HepG2 (cell line): Measurements from ENCODE around the gene UBE2O. TPM values are rescaled to one million over a fixed set of nuclear protein-coding genes. Genes with fewer than 3 reads are reported as not detected.

ENCODE experiments used
- JUNB ChIP-seq: sonication (generic); formaldehyde crosslinking; IDR thresholded peaks from 2 replicates; pipeline ENCODE4 v1.8.0; 2022; ENCODE audit warnings: missing genetic modification reagents, mild to moderate bottlenecking, borderline replicate concordance
- LRRFIP1 ChIP-seq: sonication (generic); formaldehyde crosslinking; conservative IDR thresholded peaks from 2 replicates; pipeline ENCODE4 v1.4.0; 2020; ENCODE audit warnings: missing genetic modification reagents
- PHF8 ChIP-seq: sonication (generic); formaldehyde crosslinking; IDR thresholded peaks from 2 replicates; pipeline ENCODE4 v1.5.0; 2020; ENCODE audit warnings: missing genetic modification reagents
- PRDM15 ChIP-seq: sonication (generic); formaldehyde crosslinking; IDR thresholded peaks from 2 replicates; pipeline ENCODE4 v1.4.0; 2020; ENCODE audit warnings: missing genetic modification reagents
- ZNF280D ChIP-seq: sonication (generic); formaldehyde crosslinking; IDR thresholded peaks from 2 replicates; pipeline ENCODE4 v1.5.1; 2020; ENCODE audit warnings: mild to moderate bottlenecking, missing genetic modification reagents
- polyA plus RNA-seq, 8 experiments: library from polyadenylated mRNA; depleted of rRNA in 3 of 8; stranded (reverse) in 7 of 8; unstranded in 1 of 8; fragments of >200 nt; fragmentation: Illumina TruSeq in 4 of 8; extraction: Trizol in 4 of 8; gene quantifications; 2 replicates each; pipeline versions ENCODE4 v1.2.1 to v1.2.3, GENCODE V29; 2011 to 2016; ENCODE audit warnings: low read depth in 4 of 8, missing spikeins in 1 of 8, mixed read lengths in 1 of 8; ENCODE audit not compliant: insufficient read depth in 1 of 8
- total RNA-seq, 5 experiments: library from RNA; depleted of rRNA; stranded (reverse); fragments of >200 nt; fragmentation: Illumina TruSeq; extraction: Trizol; gene quantifications; 2 replicates each; pipeline ENCODE4 v1.2.3, GENCODE V29; 2016; ENCODE audit warnings: low read depth in 1 of 5
- TF ChIP-seq, protein P1 (sequence below): sonication (generic); formaldehyde crosslinking; IDR thresholded peaks from 2 replicates; pipeline ENCODE4 v1.4.0; 2020; ENCODE audit warnings: missing genetic modification reagents, borderline replicate concordance
- TF ChIP-seq, protein P2 (sequence below), 2 experiments: sonication (generic) in 1 of 2; formaldehyde crosslinking in 1 of 2; IDR thresholded peaks; 2 replicates each; pipeline versions ENCODE4 v1.4.0 to v1.6.1; 2016 to 2020; ENCODE audit warnings: borderline replicate concordance in 1 of 2, low read depth in 1 of 2, mild to moderate bottlenecking in 1 of 2, missing genetic modification reagents in 1 of 2
- TF ChIP-seq, protein P3 (sequence below): IDR thresholded peaks from 2 replicates; pipeline ENCODE4 v1.6.1; 2016; ENCODE audit warnings: missing compliant biosample characterization, missing genetic modification reagents, borderline replicate concordance

UBE2O gene
- total and polyA plus RNA-seq, 2 of the 13 experiments (the other 11 are each of a cell fraction or from before 2014, with no cell fraction given): 21.5 to 23.5 TPM

- TF ChIP-seq LRRFIP1: no peak
- 0 out of 2 replicates have a peak, but pooled peaks have one; percentile 14 for TF ChIP-seq PRDM15 (CRISPR knock-in tag)
- 0 out of 2 replicates have a peak, but pooled peaks have one; percentile 28 for TF ChIP-seq ZNF280D (CRISPR knock-in tag)
- TF ChIP-seq JUNB (CRISPR knock-in tag): no peak
- TF ChIP-seq, protein P1, sequence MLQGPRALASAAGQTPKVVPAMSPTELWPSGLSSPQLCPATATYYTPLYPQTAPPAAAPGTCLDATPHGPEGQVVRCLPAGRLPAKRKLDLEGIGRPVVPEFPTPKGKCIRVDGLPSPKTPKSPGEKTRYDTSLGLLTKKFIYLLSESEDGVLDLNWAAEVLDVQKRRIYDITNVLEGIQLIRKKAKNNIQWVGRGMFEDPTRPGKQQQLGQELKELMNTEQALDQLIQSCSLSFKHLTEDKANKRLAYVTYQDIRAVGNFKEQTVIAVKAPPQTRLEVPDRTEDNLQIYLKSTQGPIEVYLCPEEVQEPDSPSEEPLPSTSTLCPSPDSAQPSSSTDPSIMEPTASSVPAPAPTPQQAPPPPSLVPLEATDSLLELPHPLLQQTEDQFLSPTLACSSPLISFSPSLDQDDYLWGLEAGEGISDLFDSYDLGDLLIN (CRISPR knock-in tag): no peak
- peak; percentile 38 for TF ChIP-seq PHF8 (CRISPR knock-in tag)
- TF ChIP-seq, protein P2, sequence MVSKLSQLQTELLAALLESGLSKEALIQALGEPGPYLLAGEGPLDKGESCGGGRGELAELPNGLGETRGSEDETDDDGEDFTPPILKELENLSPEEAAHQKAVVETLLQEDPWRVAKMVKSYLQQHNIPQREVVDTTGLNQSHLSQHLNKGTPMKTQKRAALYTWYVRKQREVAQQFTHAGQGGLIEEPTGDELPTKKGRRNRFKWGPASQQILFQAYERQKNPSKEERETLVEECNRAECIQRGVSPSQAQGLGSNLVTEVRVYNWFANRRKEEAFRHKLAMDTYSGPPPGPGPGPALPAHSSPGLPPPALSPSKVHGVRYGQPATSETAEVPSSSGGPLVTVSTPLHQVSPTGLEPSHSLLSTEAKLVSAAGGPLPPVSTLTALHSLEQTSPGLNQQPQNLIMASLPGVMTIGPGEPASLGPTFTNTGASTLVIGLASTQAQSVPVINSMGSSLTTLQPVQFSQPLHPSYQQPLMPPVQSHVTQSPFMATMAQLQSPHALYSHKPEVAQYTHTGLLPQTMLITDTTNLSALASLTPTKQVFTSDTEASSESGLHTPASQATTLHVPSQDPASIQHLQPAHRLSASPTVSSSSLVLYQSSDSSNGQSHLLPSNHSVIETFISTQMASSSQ (IDR thresholded peaks at IDR 0.05; ENCODE audit: low read depth): no peak
- TF ChIP-seq, protein P2 (CRISPR knock-in tag; IDR thresholded peaks at IDR 0.05; ENCODE audit: borderline replicate concordance): no peak
- TF ChIP-seq, protein P3, sequence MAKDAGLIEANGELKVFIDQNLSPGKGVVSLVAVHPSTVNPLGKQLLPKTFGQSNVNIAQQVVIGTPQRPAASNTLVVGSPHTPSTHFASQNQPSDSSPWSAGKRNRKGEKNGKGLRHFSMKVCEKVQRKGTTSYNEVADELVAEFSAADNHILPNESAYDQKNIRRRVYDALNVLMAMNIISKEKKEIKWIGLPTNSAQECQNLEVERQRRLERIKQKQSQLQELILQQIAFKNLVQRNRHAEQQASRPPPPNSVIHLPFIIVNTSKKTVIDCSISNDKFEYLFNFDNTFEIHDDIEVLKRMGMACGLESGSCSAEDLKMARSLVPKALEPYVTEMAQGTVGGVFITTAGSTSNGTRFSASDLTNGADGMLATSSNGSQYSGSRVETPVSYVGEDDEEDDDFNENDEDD (CRISPR knock-in tag): no peak
Observed at GRCh38 chr17:76452127-76452659, 759 bp downstream of the UBE2O start (continued).
